GM12874 (cell line): ENCODE results near the gene PRR9.

Experiments used
- CTCF ChIP-seq: IDR thresholded peaks from 2 replicates; pipeline ENCODE4 v1.5.1; 2011; ENCODE audit warnings: low read depth, mild to moderate bottlenecking, control low read depth, low read length, moderate library complexity; ENCODE audit not compliant: insufficient read depth

The PRR9 gene

GRCh38 chr1:153217744-153218416, 496 bp downstream of the PRR9 start:
- no peak for TF ChIP-seq CTCF

- TF ChIP-seq CTCF = no peak
Measured at GRCh38 chr1:153220606-153221303, 3.4 kb downstream of the PRR9 start.

- peak; percentile 61 for TF ChIP-seq CTCF
Measured at GRCh38 chr1:153223040-153223891, 5.9 kb downstream of the PRR9 start.

- no peak for TF ChIP-seq CTCF
Measured at GRCh38 chr1:153227810-153228209, 10.4 kb downstream of the PRR9 start.

- TF ChIP-seq CTCF = no peak
Measured at GRCh38 chr1:153228491-153228890, 11.1 kb downstream of the PRR9 start.

GRCh38 chr1:153229076-153229829, 11.9 kb downstream of the PRR9 start:
- TF ChIP-seq CTCF = peak; percentile 55

- TF ChIP-seq CTCF = no peak
Measured at GRCh38 chr1:153231363-153231762, 14.0 kb downstream of the PRR9 start.
